ENCODE measurements around the gene LMX1A. TPM values are rescaled to one million over a fixed set of nuclear protein-coding genes. Genes with fewer than 3 reads are reported as not detected.

LMX1A gene
- total RNA-seq (2014; rRNA removed; shearing (Covaris generic)): not detected in 2 replicates

DNA sequence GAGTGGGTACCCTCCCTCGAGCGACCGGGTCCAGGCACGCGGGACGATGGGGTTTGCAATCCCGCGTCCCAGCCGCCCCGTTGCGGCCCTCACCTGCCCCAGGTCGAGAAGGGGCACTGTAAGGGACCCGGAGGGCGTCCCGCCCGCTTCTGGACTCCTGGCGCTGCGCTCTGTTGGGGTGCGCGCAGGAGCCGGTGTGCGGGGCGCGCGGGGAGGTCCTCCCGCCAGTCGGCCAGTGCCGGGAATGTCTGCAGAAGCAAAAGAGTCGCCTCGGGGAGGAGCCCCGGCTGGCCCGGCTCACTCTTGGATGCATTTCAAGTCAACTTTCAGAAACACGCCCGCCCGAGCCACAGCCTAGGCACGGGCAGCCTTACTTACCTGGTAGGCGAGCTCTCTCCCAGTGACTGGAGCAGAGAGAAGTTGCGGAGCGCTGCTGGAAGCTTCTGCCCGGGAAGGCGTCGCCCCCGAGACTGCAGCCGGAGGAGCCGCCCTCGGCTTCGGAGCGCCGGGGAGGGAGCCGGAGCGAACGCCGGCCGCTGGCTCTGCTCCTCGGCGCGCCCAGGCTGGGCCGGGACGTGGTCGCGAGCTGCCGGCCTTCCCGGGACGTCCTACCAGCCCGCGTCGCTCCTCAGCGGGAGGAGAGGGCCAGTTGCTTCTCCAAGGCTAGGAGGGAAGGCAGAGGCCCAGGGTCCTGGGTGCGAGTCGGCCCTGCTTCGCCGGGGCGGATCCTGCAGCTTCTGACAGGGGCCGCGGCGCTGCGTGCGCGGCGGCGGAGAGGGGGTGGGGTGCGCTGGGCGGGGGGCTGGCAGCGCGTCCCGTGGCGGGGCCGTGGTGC is at the start of gene LMX1A:
TSS of gene LMX1A (minus strand) at position 739 of the 835 bp plus-strand sequence. CDS start 1,156 bp downstream, outside the sequence.
- DNase-seq (ENCODE audit: low spot score): no peak

DNA sequence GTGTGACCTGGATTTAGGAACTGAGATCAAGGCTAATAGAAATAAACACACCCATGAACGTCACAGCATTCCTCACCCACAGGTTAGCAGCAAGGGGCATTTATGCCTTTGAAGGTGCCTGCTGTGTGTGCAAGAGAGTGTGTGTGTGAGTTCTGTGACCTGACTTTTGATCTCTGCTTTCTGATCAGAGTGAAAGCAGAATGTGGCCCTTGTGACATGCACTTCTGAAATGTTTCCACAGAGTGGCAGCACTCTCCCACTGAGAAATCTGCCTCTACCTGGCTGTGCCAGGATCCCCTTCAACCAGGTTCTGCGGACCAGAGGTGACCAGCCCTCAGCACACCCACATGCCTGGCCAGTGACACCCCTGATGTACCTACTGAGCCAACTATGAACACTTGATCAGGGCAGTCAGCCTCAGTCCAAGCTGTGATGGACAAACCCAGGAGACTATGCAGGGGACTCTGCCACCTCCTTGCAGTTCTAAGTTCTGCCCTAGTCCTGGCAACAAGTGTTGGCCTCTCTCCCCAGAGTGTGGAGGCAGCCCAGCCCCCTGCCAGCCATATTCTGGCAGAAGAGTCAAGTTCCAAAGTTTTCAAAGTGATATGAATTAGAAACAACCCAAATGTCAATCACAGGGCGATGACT is 47.4 kb upstream of the LMX1A start:
- DNase-seq (ENCODE audit: low spot score): peak; percentile 63

DNA sequence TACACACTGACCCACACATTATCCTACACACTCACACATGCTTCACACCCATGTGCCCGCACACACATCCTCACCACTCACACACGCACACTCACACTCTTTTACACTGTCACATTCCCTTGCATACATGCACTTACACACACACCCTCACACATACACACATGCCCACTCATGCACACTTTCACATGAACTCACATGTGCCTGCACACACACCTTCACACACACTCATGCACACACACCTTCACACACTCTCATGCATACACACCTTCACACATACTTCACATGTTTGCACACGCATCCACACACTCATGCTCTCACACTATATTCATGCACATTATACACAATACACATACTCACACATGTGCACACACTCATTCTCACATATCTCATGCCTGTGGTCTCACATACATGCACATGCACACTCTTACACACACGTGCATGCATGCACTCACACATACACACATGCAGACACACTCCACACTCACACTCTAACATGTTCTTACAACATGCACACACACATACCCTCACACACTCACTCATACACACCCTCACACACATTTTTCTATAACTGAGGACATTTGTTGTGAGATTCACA is 46.1 kb upstream of the LMX1A start:
- no peak for DNase-seq (ENCODE audit: low spot score)

DNA sequence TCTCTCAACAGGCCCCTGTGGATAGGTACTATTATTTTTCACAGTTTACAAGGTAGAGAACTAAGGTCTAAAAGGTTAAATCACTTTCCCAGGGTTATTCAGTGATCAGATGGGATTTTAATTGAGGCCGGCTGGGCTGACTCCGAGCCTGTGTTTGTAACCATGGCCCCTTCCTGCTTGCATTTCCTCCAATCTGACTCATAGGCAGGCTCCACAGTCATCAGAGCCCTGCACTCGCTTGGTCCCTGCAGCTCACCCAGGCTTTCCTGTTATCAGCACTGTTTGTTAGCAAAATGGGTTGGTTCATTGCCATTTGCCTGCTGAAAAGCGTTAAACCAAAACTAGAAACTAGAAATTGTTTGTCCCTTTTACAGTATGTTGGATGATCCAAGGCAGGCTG is 41.4 kb upstream of the LMX1A start:
- no peak for DNase-seq (ENCODE audit: low spot score)

DNA sequence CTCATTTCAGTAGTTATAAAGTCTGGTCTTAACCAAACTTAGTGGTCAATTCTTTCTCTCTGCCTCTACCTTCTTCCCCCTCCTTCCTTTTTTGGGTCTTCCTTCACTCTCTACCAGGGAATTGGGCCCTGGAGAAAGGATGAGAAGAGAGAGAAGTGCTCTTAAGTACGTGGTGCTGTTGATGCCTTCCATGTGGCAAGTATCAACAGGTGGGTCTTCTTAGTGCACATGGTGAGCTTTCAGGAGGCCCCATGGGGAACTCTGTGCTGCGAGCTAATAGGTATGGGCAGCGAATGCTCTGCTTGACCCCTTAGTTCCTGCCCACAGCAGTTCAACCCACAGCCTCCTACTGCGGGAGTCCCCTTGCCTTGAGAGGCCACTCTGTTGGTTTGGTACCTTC is 39.4 kb upstream of the LMX1A start:
- no peak for DNase-seq (ENCODE audit: low spot score)

DNA sequence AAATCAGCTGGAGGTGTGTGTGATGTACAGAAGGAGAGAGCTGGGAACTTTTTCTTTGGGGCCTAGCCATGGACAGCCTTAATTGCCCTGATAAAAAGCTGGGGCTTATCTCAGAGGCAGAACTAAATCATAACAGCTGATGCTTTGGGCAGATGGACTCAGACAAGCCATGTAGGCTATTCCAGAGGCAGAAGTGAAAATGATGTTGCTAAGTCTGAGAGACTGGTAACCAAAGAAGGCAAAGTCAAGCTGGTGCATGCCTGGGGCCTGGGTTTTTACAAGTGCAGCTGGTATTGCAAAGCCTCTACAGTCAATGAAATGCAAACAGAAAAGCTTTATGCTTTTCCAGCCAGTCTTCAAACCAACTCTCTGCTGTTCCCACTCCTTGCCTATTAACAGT is 39.0 kb upstream of the LMX1A start:
- DNase-seq (ENCODE audit: low spot score): no peak

DNA sequence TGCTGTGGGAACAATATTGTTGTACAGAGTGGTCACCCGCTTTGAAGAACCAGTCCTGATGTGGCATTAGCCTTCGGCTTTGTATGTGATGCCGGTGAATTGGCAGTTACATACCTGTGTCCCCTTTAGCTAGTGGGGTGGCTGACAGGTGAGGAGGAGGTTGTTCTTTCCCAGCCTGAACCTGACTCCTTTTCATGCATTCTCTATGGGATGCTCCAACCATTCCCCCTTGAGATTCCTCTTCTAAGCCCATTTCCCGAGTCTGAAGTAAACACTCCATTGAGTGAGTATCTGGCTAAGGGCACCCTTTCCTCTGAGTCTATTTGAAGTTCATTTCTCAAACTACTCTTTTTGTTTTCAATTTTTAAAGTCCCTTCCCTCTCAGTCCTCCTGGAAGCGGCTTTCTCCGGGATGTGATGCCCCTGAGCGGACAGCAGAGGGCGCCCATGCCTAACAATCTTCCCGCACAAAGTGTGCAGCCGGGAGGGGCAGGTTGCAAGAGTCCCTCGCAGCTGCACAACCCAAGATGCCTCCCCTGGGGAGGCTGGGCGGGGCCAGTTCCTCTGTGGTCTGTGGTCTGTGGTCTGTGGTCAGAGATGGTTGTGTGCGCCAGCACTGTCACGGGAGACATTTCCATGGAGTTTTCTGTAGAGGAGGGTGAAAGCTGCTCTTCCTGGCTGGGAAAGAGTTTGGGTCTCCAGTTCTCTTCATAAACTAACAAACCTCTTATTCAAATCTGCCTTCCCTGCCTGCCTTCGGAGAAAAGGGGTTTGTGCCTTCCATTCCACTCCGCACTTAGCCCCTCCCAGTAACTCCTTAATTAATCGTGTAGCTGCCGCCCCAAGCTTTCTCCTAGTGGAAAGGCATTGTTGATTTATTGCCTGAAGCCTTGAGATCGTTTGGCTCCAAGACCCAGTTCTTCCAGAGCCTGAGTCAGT is 36.4 kb upstream of the LMX1A start:
- peak; percentile 67 for DNase-seq (ENCODE audit: low spot score)

DNA sequence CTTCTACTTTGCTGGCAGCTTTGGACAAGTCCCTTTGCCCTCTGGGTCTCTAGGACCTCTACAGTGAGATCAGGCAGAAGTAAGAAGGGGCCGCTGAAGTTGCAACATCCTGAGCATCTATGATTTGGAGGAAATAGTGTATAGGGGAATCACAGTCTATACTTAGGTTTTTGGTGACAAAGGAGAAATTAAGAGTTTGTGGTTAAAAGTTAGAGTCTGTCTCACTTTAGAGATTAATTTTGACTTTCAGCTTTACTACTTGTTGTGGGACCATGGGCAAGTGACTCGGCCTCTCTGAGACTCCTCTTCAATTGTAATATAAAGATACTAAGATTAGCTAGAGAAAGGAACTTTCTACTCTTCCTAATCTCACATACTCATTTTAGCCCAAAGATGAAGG is 33.1 kb upstream of the LMX1A start:
- no peak for DNase-seq (ENCODE audit: low spot score)

DNA sequence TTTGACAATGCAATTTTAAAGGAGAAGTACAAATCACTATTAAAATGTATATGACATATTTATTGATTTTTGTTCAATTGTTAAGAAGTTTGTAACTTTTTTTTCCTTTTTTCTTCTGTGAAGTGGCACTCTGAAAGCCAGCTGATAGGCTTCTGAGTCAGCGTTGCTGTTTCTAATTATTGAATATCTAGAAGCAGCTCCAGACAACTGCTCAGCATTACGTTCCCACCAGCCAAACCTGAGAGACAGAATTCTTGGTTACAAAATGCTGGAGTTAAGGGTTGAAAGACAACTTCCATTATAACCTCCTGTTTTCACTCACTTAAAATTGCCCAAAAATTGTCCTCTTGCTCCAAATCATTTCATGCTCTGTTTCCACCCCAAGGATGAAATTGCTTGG is 31.4 kb upstream of the LMX1A start:
- DNase-seq (ENCODE audit: low spot score): no peak

DNA sequence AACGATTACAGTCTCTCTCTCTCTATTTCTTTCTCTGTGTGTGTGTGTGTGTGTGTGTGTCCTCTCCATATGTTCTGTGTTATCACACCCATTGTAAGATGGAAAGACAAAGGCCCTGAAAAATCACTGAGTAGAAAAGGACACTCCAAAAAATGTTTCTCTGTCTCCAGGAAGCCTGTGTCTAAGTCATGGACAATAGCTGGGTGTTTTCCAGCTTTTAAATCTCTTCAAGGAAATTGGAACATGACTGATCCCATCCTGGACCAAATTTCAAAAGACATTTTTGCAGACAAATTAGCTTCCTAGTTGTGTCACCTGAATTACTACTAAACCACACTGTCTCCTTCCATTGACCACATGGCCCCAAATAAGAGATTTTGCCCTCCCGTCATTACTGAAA is 31.0 kb upstream of the LMX1A start:
- DNase-seq (ENCODE audit: low spot score): no peak

DNA sequence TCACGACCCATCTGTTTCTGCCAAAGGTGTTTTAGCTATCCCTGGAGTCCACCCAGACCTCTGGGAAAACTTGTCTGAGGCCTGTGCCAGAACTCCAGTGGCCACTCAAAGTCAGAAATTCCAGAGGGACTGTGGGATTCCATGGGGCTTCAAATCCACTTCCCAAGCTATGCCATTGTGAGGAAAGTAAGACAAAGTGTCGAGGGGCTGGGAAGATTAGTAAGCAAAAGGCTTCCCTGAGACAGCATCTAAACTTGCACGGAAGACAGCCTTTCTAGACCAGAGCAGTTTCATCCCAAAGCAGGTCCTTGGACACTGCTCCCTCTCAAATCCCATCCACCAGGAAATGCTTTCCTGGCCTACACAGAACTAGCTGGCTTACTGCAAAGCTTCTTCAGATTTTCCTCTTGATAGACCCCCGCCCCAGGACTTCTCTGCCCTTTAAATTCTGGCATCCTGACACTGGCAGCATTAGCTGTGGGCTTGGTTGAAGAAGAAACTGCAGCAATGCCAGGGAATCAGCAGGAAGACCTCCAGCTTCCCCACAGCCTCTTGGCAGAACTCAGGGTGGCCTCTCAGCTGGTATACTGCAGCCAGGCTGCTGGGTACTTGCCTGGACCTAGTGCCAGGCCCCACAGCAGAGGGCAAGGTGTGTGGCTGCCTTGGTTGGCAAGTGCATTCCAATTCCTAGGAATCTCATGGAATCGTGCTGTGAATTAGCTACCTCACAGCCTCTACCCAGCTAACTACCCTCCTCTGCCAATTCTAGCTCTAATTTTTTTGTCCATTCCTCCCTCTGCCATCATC is 27.3 kb upstream of the LMX1A start:
- no peak for DNase-seq (ENCODE audit: low spot score)

DNA sequence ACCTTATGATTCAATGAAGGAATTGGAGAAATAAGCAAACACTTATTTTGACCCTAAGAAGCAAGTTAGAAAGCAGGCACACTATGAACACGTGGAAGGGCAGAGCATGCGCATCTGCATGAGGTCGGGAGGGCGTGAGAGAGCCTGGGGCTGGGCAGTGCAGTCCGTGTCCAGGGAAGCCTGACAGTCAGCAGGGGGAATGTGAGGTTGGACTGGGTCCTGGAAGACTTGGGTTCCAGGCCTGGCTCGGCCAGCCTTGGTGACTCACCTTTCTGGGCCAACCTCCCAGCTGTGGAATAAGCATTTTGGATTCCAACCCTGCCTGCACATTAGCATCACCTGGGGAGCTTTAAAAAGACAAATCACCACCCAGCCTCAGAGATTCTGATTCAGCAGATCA is 26.6 kb upstream of the LMX1A start:
- no peak for DNase-seq (ENCODE audit: low spot score)

DNA sequence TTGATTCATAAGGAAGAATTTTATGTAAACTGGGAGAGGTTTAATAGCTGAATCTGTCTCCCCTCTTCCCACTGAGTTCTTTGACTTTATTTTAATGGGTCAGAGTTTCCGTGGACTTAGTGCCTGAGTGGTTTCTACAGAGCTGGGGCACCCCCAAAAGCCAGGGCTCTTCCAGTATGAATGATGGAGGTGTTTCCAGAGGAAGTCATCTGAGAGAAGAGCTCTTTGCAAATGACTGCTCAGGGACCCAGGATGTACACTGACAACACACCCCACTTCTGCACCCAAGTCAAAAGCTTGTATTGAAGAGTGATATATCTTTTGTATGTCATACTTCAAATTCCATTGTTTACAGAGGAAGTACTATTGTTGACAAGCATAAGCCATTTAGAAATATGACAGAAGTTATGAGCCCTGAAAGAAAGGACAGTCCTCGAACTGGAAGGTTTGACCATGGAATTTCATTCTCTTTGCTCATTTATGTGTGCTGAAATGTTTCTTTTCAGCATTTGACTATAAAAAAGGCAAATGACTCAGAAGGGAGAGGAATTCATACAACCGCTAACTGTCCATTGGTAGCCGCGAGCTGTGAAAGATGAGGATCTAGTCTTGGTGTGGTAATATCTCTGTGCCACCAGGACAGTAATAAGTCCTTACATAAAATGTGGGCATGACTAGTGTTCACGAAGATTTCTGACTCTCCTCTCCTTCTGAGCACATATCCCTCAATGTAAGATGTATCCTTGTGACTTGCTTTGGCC is 25.4 kb upstream of the LMX1A start:
- DNase-seq (ENCODE audit: low spot score): no peak

DNA sequence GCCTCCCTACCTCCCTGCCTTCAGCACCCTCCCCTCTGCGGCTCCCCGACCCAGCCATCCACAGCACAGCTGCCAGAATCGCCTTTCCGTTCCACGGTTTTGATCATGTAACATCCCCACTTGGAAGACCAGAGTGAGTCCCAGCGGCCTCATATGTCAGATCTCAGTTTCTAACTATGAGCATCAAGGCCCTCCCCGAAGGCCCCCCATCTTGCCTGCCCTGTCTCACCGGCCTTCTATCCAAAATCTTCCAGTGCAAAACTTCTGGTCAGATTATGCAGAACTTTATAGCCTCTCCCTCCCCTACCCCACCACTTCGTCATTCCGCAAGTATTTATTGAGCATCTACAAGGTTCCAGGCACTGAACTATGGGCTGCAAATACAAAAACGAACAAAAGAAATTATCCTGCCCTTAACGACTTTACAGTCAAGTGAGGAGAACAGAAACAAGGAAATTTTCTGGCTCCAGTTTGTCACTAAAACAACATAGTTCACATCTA is 20.3 kb upstream of the LMX1A start:
- DNase-seq (ENCODE audit: low spot score): no peak

DNA sequence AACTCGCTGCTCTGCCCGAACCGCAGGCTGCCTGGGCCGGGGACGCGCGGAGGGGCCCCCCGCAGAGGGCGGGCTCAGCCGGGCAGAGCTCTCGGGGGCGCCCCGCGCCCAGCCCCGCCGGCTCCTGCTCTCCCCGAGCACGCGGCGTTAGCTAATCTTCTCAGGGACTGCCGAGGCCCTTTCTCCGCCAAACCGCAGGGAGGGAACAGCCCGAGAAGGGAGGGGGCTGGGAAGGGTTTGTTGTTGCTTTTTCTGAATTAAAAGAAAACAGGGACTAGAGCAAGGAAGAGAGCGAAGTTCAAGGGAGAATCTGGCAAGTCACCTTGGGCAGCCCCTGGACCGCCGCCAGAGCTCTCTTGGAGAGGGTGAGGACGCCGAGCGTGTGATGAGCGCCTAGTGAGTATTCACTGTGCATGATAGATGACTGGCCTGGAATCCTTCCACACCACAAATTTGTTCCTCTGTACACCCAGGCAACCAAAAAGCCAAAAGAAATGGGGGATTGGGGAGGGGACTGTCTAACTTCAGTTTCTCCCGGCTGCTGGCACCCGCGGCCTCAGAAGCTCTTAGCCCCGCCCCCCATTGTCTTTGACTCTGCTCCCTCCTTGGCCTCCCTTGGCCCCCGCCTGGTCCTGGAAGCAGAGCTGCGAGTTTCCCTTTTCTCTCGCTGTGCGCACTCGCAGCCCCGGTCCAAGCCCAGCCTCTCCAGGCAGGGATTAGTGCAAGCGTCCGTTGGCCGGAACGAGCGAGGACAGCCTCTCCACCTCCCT is 19.7 kb upstream of the LMX1A start:
- peak; percentile 25 for DNase-seq (ENCODE audit: low spot score)

DNA sequence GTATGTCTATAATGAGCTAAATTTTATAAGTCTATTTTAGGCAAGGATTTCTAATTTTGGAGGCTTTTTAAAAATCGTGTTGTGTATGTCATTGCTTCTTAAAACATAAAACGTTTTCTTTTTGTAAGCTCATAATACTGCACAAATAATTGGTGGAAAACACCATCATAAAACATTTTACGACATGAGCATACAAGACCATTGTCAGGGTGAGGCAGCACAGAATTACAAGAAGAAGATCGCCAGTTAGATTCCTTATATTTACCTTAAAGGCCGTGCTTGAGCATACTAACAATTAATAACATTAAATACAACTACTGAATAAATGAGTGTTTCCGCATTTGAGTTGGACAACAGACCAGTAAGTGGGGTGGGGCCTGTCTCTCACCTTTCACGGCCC is 19.1 kb upstream of the LMX1A start:
- no peak for DNase-seq (ENCODE audit: low spot score)

DNA sequence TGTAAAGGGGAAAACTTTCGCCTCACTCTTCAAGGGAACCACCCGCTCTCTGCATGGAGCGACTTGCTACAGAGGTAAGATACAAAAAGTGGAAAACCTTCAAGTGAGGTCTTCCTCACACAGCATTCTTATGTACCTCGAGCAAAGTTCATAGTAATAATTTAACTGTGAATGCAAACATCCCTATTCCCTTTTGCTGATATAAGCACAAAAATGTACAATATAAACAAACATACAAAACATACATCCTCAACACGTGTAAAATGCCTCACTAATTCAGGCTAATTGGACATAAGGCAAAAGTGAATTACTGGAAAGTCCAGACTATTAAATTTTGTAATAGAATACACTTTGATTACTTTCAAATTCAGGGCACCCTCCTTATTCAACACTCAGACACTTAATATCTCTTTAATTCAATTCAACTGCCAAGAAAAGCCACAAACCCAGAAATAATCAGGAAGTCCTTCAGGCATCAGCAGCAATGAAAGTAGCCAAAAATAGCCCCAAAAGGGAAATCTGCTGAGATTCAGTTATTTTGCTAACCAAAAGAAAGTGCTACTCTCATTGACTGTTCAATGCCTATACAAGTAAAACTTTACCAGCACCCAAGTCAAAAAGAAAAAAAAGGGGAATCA is 15.2 kb upstream of the LMX1A start:
- DNase-seq (ENCODE audit: low spot score): no peak

DNA sequence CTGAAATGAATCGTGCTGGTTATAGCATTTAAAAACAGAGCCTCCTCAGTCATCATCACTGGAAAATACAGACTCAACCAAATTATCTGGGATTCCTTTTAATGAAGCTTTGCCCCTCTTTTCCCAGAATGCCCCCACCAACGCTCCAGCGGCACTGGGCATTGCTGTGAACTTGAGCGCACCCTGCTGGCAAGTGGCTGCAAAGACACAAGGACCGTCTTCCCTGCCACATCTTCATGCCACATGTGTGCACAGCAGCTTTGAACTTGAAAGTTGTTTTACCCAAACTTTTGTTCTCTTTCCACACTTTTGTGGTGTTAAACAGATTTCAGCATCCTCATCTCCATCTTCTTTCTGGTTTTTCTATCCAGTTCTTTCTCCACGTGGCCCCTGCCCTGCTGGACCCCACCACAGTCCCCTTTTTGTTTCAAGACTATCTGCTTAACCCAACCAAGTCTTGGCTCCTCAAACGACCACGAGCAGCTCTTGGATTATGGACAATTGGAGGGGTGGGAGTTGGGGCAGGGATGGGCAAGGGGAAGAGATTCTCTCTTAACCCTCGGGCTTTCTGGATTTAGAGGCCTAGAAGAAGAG is 12.8 kb upstream of the LMX1A start:
- DNase-seq (ENCODE audit: low spot score): peak; percentile 48
